GM12891 (cell line): ENCODE data around the gene HOXD12.

Source experiments
- DNase-seq: peaks from one replicate; pipeline ENCODE4 v3.0.0; 2011; ENCODE audit warnings: low spot score; ENCODE audit not compliant: insufficient read length
- FAIRE-seq: peaks from 2 replicates; lab custom pipeline; 2011; peaks lifted over from hg19 to GRCh38; lab: Jason Lieb, UNC
- PAX5 ChIP-seq: IDR thresholded peaks from 2 replicates; pipeline ENCODE4 v1.6.1; 2011; ENCODE audit warnings: low read length, moderate library complexity, mild to moderate bottlenecking; ENCODE audit not compliant: insufficient read depth, severe bottlenecking
- POLR2A ChIP-seq: IDR thresholded peaks from 2 replicates; pipeline ENCODE4 v1.6.1; 2011; ENCODE audit warnings: low read depth, low read length, control low read depth
- POLR2AphosphoS5 ChIP-seq: IDR thresholded peaks from 2 replicates; pipeline ENCODE4 v1.6.1; 2011; ENCODE audit warnings: low read depth, low read length, control low read depth
- POU2F2 ChIP-seq: IDR thresholded peaks from 2 replicates; pipeline ENCODE4 v1.6.1; 2011; ENCODE audit warnings: low read depth, mild to moderate bottlenecking, control low read depth, low read length, moderate library complexity
- SPI1 ChIP-seq: IDR thresholded peaks from 2 replicates; pipeline ENCODE4 v1.6.1; 2011; ENCODE audit warnings: low read depth, low read length, control low read depth
- TAF1 ChIP-seq: IDR thresholded peaks from 2 replicates; pipeline ENCODE4 v1.6.1; 2011; ENCODE audit warnings: low read depth, low read length, control low read depth

The HOXD12 gene

DNA sequence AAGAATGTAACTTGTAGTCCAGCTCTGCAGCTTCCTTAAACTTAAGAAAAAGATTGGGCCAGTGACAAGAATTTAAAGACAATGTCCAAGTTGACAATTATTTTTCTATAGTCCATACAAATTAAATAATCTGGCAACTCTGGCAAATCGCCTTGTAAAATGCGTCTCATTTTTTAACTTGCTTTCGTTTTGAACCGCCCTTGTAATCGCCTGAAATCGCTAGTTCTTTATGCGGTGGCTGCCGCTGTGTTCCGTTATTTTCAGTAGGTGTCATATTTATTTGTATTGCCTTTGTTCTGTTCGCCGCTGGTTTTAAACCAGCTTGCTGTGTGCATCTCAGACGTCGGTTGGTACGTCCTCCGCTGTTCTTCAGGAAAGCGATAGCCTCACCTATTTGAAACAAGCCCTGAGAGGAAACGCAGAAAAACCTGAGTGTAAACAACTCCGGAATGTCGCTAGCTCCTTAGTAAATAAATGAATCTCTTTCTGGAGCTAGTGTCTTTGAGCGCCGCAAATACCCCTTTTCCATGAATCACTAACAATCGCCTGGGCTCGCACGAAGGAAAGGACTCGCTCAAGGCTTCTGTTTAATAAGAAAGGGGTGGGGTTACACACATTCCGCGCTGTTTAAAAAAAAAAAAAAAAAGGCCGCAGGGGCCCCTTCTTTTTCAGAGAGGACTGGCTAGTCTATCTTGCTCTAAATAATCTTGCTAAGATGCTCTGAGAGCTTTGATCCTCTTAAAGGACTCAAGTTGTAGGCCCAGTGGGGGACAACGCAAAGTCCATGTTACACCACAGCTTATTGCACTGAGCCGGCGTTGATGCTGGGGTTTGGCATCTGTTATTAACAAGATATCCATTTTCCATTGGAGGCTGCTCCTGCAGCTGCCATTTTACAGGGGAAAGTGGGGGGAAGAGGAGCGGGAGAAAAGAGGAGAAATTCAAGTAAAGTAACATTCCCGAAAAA is 32.9 kb downstream of the HOXD12 start:
- no peak for FAIRE-seq
- no peak for DNase-seq
- TF ChIP-seq POLR2A: no peak

- DNase-seq: no peak
- FAIRE-seq: no peak
Measured at GRCh38 chr2:176133389-176133788, 33.8 kb downstream of the HOXD12 start.

DNA sequence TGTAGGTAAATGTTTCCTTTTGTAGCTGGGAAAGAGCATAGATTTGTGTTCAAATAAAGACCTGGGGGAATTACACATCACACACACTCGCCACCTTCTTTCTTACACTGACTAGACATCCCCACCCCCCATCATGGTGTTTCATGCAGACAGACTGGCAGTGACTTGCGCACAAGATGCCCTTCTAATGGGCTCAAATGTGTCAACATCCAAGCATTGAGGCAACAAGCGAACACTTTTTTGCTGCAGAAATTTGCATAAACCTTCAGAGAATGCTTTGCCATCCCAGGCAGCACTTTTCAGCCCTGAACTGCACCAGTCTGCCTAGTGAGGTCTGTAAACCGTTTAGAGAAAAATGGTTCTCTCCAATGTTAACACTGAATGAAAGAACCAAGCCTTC is 34.4 kb downstream of the HOXD12 start:
- TF ChIP-seq POU2F2 (no peak), POLR2A (no peak)
- DNase-seq (no peak), FAIRE-seq (no peak)

More at GRCh38 chr2:176133389-176133788, 33.8 kb downstream of the HOXD12 start:
- TF ChIP-seq SPI1 (no peak), POU2F2 (no peak), PAX5 (no peak), TAF1 (no peak), POLR2AphosphoS5 (no peak), POLR2A (no peak)

DNA sequence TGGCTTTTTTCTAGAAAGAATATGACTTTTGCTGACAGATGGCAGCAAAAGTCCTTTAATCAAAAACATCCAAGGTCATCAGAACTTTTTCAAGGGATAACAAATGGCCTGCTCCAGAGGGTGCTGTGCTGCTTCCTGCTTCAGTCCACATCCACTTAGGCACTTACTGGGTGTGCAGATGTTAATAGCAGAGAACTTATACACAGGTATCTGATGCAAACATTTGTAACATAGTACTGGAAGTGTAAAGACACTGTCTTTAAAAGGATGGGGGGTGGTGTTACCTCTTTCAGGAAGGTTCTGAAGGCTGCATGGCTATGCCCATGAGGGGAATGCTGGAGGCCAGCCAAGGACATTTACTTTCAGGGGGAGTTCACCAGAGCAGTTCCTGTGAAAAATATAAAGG is 35.4 kb downstream of the HOXD12 start:
- TF ChIP-seq POLR2AphosphoS5: no peak
- no peak for TF ChIP-seq SPI1
- TF ChIP-seq TAF1: no peak
- TF ChIP-seq PAX5: no peak
- DNase-seq (no peak), FAIRE-seq (no peak)

- DNase-seq: no peak
- FAIRE-seq: no peak
- TF ChIP-seq SPI1 (no peak), POLR2AphosphoS5 (no peak), POU2F2 (no peak)
Measured at GRCh38 chr2:176136374-176137251, 37.0 kb downstream of the HOXD12 start.

DNA sequence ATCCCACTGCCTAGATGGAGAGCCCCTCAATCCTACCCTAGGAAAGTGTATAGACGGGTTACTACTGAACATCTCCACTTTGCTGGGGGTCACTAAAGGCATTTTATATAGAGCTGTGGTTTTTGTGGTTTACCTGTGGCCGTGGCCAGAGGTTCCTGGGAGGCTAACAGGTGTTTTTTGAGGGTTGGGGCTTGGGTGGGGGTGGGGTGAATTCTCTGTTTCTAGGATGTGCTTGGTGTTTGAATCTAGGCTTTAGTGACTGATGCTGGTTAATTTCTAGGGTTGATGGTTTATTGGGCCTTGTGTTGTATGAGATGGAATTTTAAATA is 37.6 kb downstream of the HOXD12 start:
- TF ChIP-seq POU2F2 (no peak), POLR2AphosphoS5 (no peak), PAX5 (no peak), TAF1 (no peak), SPI1 (no peak), POLR2A (no peak)
- FAIRE-seq: no peak
- DNase-seq: no peak

GRCh38 chr2:176137906-176138305 is 38.3 kb downstream of the HOXD12 start:
- DNase-seq: no peak
- FAIRE-seq: no peak
- TF ChIP-seq POLR2A (no peak), PAX5 (no peak), SPI1 (no peak), POLR2AphosphoS5 (no peak), POU2F2 (no peak), TAF1 (no peak)

DNA sequence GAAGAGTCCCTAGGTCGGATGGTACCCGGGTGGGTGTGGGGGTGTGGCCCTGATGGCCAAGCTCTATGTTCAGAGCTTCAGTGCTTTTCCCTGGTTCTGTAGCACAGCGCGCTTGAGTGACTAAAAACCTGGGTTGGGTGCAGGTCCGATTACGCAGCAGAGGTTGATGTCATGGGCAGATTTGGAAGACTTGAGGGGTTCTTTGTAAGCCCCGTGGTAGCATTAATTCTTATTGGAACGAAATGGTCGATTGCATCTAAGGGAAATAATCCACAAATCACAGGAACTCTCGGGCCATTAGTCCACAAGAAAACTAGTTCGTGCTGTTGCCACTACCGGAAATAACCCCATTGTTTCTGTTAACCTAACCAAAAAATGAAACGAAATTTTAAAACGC is 38.9 kb downstream of the HOXD12 start:
- FAIRE-seq (no peak), DNase-seq (no peak)
- TF ChIP-seq POU2F2 (no peak), POLR2A (no peak), PAX5 (no peak)

GRCh38 chr2:176138923-176139660 is 39.5 kb downstream of the HOXD12 start:
- TF ChIP-seq SPI1: no peak
- no peak for TF ChIP-seq POU2F2
- no peak for TF ChIP-seq PAX5
- TF ChIP-seq POLR2A: no peak
- TF ChIP-seq POLR2AphosphoS5: no peak
- no peak for TF ChIP-seq TAF1
- no peak for DNase-seq
- FAIRE-seq: no peak
